Calu3 (cell line): Measurements from ENCODE around the gene DNAJC10. TPM values are rescaled to one million over a fixed set of nuclear protein-coding genes. Genes with fewer than 3 reads are reported as not detected.
A peak's percentile ranks its signal among the peaks of the same experiment; 100 is the strongest.

Experiments
- Bru-seq: library from RNA; stranded (reverse); fragments of 400-500 nt; gene quantifications from one replicate; lab custom pipeline; 2021; lab: Mats Ljungman, UMichigan
- BruChase-seq, 2 experiments: library from RNA; stranded (reverse); fragments of 400-500 nt; gene quantifications; one replicate each; lab custom pipeline; 2021; lab: Mats Ljungman, UMichigan
- BruUV-seq: library from RNA; stranded (reverse); fragments of 400-500 nt; replicated peaks from 2 replicates; lab custom pipeline; 2021; lab: Mats Ljungman, UMichigan
- CTCF ChIA-PET: fragments of 300-600 bp; sonication (Branson Sonifier 250); formaldehyde crosslinking; loops from one replicate; lab custom pipeline; 2022; ENCODE audit warnings: antibody characterized with exemption; lab: Charles Lee
- DNase-seq: peaks from one replicate; pipeline ENCODE4 v3.0.0; 2022
- H3K27ac Mint-ChIP-seq: one replicate; pipeline ENCODE4 v1.8.0; 2022; ENCODE audit warnings: mixed read lengths; ENCODE audit not compliant: unreplicated experiment
- H3K27me3 Mint-ChIP-seq: one replicate; pipeline ENCODE4 v1.8.0; 2022; ENCODE audit warnings: mixed read lengths; ENCODE audit not compliant: unreplicated experiment
- H3K36me3 Mint-ChIP-seq: one replicate; pipeline ENCODE4 v1.8.0; 2022; ENCODE audit warnings: mild to moderate bottlenecking, moderate library complexity, mixed read lengths; ENCODE audit not compliant: insufficient read depth, unreplicated experiment
- H3K4me1 Mint-ChIP-seq: one replicate; pipeline ENCODE4 v1.8.0; 2022; ENCODE audit warnings: mild to moderate bottlenecking, low read depth, mixed read lengths; ENCODE audit not compliant: unreplicated experiment
- H3K4me3 Mint-ChIP-seq: one replicate; pipeline ENCODE4 v1.8.0; 2022; ENCODE audit warnings: mild to moderate bottlenecking, low read depth, moderate library complexity, mixed read lengths; ENCODE audit not compliant: unreplicated experiment
- H3K9me3 Mint-ChIP-seq: one replicate; pipeline ENCODE4 v1.8.0; 2022; ENCODE audit warnings: low read depth, mixed read lengths; ENCODE audit not compliant: unreplicated experiment
- CTCF ChIP-seq: fragments of 200-600 bp; IDR thresholded peaks from one replicate; pipeline ENCODE4 v1.8.0; 2022; ENCODE audit warnings: antibody characterized with exemption; ENCODE audit not compliant: unreplicated experiment
- intact Hi-C: fragments of 100-400 bp; cut with micrococcal nuclease; formaldehyde crosslinking; loops from one replicate; pipeline ENCODE4 v1.10.0; 2022; ENCODE audit not compliant: unreplicated experiment
- long read RNA-seq: library from polyadenylated mRNA; stranded (forward); transcript quantifications from one replicate; pipeline ENCODE4 v2.0.0, GENCODE V29; 2022
- total RNA-seq: library from RNA; stranded (reverse); gene quantifications from 2 replicates; pipeline ENCODE4 v1.2.3, GENCODE V29; 2022

The DNAJC10 gene, protein sequence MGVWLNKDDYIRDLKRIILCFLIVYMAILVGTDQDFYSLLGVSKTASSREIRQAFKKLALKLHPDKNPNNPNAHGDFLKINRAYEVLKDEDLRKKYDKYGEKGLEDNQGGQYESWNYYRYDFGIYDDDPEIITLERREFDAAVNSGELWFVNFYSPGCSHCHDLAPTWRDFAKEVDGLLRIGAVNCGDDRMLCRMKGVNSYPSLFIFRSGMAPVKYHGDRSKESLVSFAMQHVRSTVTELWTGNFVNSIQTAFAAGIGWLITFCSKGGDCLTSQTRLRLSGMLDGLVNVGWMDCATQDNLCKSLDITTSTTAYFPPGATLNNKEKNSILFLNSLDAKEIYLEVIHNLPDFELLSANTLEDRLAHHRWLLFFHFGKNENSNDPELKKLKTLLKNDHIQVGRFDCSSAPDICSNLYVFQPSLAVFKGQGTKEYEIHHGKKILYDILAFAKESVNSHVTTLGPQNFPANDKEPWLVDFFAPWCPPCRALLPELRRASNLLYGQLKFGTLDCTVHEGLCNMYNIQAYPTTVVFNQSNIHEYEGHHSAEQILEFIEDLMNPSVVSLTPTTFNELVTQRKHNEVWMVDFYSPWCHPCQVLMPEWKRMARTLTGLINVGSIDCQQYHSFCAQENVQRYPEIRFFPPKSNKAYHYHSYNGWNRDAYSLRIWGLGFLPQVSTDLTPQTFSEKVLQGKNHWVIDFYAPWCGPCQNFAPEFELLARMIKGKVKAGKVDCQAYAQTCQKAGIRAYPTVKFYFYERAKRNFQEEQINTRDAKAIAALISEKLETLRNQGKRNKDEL
- 178 and 210 TPM in 2 replicates for total RNA-seq
- Bru-seq, nascent RNA: percentile 88 among the genes with signal in this experiment
- percentile 85 among the genes with signal in this experiment for BruChase-seq, experiment 1, labeled RNA remaining after a 6-hour chase
- percentile 80 among the genes with signal in this experiment for BruChase-seq, experiment 2, labeled RNA remaining after a 2-hour chase
- long read RNA-seq, full-length matches to known transcripts: 117 of 142 reads
- long read RNA-seq, partial matches to known transcripts: 7 of 142 reads
- long read RNA-seq, other reads (novel, unspliced or antisense): 18 of 142 reads

DNA sequence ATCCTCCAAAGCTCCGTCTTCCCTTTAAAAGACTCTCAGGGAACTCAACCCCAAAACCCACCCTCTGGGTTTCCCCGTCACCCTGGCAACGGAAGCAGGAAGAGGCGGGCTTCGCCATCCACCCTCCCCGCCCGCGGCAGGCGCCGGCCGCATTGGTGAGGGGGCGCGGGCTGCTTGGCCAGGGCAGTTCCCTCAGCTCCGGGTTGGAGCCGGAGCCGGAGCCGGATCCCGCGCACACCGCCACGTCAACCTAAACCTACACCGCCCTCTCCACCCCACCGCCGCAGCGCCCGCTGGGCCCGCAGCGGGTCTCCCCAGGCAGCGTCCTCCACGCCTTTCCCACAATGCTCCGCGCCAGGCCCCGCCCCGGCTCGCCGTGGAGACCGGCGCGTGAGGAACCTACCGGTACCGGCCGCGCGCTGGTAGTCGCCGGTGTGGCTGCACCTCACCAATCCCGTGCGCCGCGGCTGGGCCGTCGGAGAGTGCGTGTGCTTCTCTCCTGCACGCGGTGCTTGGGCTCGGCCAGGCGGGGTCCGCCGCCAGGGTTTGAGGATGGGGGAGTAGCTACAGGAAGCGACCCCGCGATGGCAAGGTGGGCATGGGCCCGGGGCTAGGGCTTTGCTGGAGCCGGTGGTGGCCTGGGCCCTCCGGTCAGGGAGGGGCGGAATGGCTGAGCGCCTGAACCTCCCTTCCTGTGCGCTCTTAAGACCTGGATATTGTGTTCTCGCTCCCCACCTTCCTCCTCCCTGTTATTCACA lies at the start of gene DNAJC10:
Gene DNAJC10, plus strand, starts transcription at position 366 of the 758 bp plus-strand sequence. CDS start 1,830 bp downstream, outside the sequence.
- H3K4me3 Mint-ChIP-seq: no peak within 1 kb of the TSS
- peaks cover 16% of the 10 kb centered on the region for H3K36me3 Mint-ChIP-seq
- no peak for TF ChIP-seq CTCF
- no peaks in the 10 kb centered on the region for H3K9me3 Mint-ChIP-seq
- H3K27me3 Mint-ChIP-seq: no peaks in the 10 kb centered on the region
- no TSS peak for BruUV-seq
- intact Hi-C loops: loop anchor here (2.0 kb wide), 1 partner anchor 49 kb away; no protein-coding TSS in a partner anchor
- no peak within 1 kb of the TSS for H3K27ac Mint-ChIP-seq
- DNase-seq: peak; percentile 95
- H3K4me1 Mint-ChIP-seq: peaks cover 7% of the 10 kb centered on the region
- CTCF ChIA-PET: interaction anchor here (0.6 to 2.5 kb wide), 3 partner anchors 47 to 411 kb away, joined by 5 to 10 read pairs (median 7); no protein-coding TSS in a partner anchor

DNA sequence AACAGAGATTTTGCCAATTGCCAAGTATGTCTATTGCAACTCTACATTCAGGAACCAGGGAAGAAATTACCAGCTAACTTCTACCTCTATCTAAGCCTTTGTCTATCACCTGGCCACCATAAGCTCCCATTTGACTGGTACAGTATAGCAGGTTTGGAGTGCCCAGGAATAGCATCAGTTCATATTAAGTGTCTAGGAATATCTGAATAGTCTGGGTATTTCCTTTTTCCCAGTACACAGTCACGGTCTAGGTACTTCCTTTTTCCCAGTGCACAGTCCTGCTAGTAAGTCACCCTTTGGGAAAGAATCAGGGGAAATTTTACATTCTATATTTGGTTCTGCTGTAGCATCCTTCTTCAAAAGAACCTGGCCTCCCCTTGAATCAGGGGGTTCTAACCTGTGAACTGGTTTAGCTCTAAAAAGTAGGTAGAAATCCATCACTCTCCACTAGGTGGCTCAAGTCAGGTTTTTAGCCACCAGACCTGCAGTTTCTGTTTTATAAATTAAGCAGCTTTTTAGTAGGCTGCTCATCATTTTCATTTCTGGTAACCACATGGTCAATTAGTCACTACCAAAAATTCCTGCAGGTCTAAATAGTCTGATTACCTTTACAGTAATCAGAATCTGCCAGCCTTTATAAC lies 49.3 kb upstream of the DNAJC10 start:
- Mint-ChIP-seq H3K9me3 (no peaks in the 10 kb centered on the region), H3K27ac (no peak overlapping the region), H3K27me3 (no peaks in the 10 kb centered on the region), H3K4me1 (peaks cover 27% of the 10 kb centered on the region), H3K36me3 (peaks cover 6% of the 10 kb centered on the region), H3K4me3 (no peak overlapping the region)
- BruUV-seq: no TSS peak
- intact Hi-C loops: loop anchor here (2.0 to 5.0 kb wide), 2 partner anchors 48 to 316 kb away; no protein-coding TSS in a partner anchor
- CTCF ChIA-PET: interaction anchor here (0.7 to 1.3 kb wide), 2 partner anchors 19 to 49 kb away, joined by 4 to 10 read pairs; partner anchors contain the start of gene DNAJC10
- DNase-seq: peak; percentile 31
- no peak for TF ChIP-seq CTCF

DNA sequence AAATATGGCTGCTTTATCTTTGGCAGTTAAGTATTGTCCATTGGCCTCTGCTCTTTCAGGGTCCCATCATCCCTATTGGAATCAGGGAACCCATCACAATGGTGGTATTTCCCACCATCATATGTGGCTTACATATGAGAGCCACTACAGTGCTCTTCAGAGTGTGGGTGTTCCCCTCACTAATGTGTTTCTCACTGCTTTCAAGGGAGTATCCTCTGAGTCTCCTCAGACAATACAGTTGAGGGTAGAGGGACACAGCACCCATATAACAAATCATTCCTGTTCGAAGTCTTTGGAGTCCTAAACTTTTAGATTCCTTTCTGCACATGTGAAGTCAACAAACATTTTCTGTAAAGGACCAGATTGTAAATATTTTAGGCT lies 48.8 kb upstream of the DNAJC10 start:
- H3K27ac Mint-ChIP-seq: no peak overlapping the region
- no peaks in the 10 kb centered on the region for H3K27me3 Mint-ChIP-seq
- CTCF ChIA-PET: interaction anchor here (1.3 kb wide), 1 partner anchor 49 kb away, joined by 10 read pairs; the partner anchor contains the start of gene DNAJC10
- H3K4me1 Mint-ChIP-seq: peaks cover 27% of the 10 kb centered on the region
- intact Hi-C loops: loop anchor here (2.0 to 5.0 kb wide), 2 partner anchors 47 to 315 kb away; no protein-coding TSS in a partner anchor
- no peak for TF ChIP-seq CTCF
- no peak for DNase-seq
- H3K36me3 Mint-ChIP-seq: peaks cover 6% of the 10 kb centered on the region
- H3K4me3 Mint-ChIP-seq: no peak overlapping the region
- no peaks in the 10 kb centered on the region for H3K9me3 Mint-ChIP-seq
- BruUV-seq: no TSS peak
